HEK293 (cell line): ENCODE results near the gene E2F4.

ENCODE experiments used
- IKZF3 ChIP-seq: fragments of 450-650 bp; IDR thresholded peaks from 2 replicates; pipeline ENCODE4 v1.5.0; 2018; ENCODE audit warnings: missing biosample characterization, mild to moderate bottlenecking, missing genetic modification characterization, moderate library complexity
- MEIS1 ChIP-seq: sonication (generic); formaldehyde crosslinking; IDR thresholded peaks from 2 replicates; pipeline ENCODE4 v1.8.1; 2022; ENCODE audit warnings: missing genetic modification reagents, mild to moderate bottlenecking, borderline replicate concordance
- SCRT1 ChIP-seq: fragments of 450-650 bp; formaldehyde crosslinking; IDR thresholded peaks from 2 replicates; pipeline ENCODE4 v1.5.1; 2016; ENCODE audit warnings: missing biosample characterization, missing genetic modification characterization, borderline replicate concordance
- SETDB1 ChIP-seq: IDR thresholded peaks from one replicate; pipeline ENCODE4 v1.6.1; 2017; ENCODE audit warnings: mild to moderate bottlenecking, low read length, moderate library complexity, mixed read lengths; ENCODE audit not compliant: insufficient read length
- SP3 ChIP-seq: fragments of 450-650 bp; formaldehyde crosslinking; IDR thresholded peaks from 2 replicates; pipeline ENCODE4 v1.5.1; 2016; ENCODE audit warnings: missing biosample characterization, missing genetic modification characterization
- ZBTB26 ChIP-seq: fragments of 450-650 bp; formaldehyde crosslinking; optimal IDR thresholded peaks from 2 replicates; pipeline ENCODE3; 2016; ENCODE audit warnings: missing biosample characterization, mild to moderate bottlenecking, missing genetic modification characterization
- ZFP37 ChIP-seq: fragments of 450-650 bp; formaldehyde crosslinking; IDR thresholded peaks from 2 replicates; pipeline ENCODE4 v1.5.1; 2016; ENCODE audit warnings: missing biosample characterization, missing genetic modification characterization
- ZNF112 ChIP-seq: fragments of 450-650 bp; formaldehyde crosslinking; IDR thresholded peaks from 2 replicates; pipeline ENCODE4 v1.5.0; 2017; ENCODE audit warnings: missing biosample characterization, missing genetic modification characterization
- ZNF169 ChIP-seq: fragments of 450-650 bp; formaldehyde crosslinking; IDR thresholded peaks from 2 replicates; pipeline ENCODE4 v1.5.1; 2016; ENCODE audit warnings: missing biosample characterization, missing genetic modification characterization
- ZNF184 ChIP-seq: fragments of 450-650 bp; IDR thresholded peaks from 2 replicates; pipeline ENCODE4 v1.5.1; 2018; ENCODE audit warnings: missing biosample characterization, mild to moderate bottlenecking, missing genetic modification characterization
- ZNF202 ChIP-seq: fragments of 450-650 bp; formaldehyde crosslinking; IDR thresholded peaks from 2 replicates; pipeline ENCODE4 v1.5.1; 2016; ENCODE audit warnings: missing biosample characterization, missing genetic modification characterization, borderline replicate concordance
- ZNF248 ChIP-seq: fragments of 450-650 bp; formaldehyde crosslinking; IDR thresholded peaks from 2 replicates; pipeline ENCODE4 v1.5.1; 2017; ENCODE audit warnings: missing biosample characterization, missing genetic modification characterization
- ZNF324 ChIP-seq: fragments of 450-650 bp; formaldehyde crosslinking; IDR thresholded peaks from 2 replicates; pipeline ENCODE4 v1.5.1; 2016; ENCODE audit warnings: missing biosample characterization, missing genetic modification characterization
- ZNF354C ChIP-seq: fragments of 450-650 bp; formaldehyde crosslinking; IDR thresholded peaks from 2 replicates; pipeline ENCODE4 v1.5.1; 2016; ENCODE audit warnings: missing biosample characterization, missing genetic modification characterization, low read depth, borderline replicate concordance
- ZNF416 ChIP-seq: fragments of 450-650 bp; formaldehyde crosslinking; IDR thresholded peaks from 2 replicates; pipeline ENCODE4 v1.5.1; 2016; ENCODE audit warnings: missing biosample characterization, missing genetic modification characterization
- ZNF433 ChIP-seq: fragments of 450-650 bp; formaldehyde crosslinking; IDR thresholded peaks from 2 replicates; pipeline ENCODE4 v1.5.1; 2016; ENCODE audit warnings: missing biosample characterization, missing genetic modification characterization, low read depth
- ZNF449 ChIP-seq: fragments of 450-650 bp; formaldehyde crosslinking; IDR thresholded peaks from 2 replicates; pipeline ENCODE4 v1.5.1; 2017; ENCODE audit warnings: missing biosample characterization, mild to moderate bottlenecking, missing genetic modification characterization, moderate library complexity
- ZNF560 ChIP-seq: fragments of 450-650 bp; formaldehyde crosslinking; IDR thresholded peaks from 2 replicates; pipeline ENCODE4 v1.5.1; 2017; ENCODE audit warnings: missing biosample characterization, missing genetic modification characterization, borderline replicate concordance
- ZNF561 ChIP-seq: fragments of 450-650 bp; IDR thresholded peaks from 2 replicates; pipeline ENCODE4 v1.5.1; 2018; ENCODE audit warnings: missing biosample characterization, missing genetic modification characterization, borderline replicate concordance
- ZNF585B ChIP-seq: fragments of 450-650 bp; formaldehyde crosslinking; IDR thresholded peaks from 2 replicates; pipeline ENCODE4 v1.5.1; 2016; ENCODE audit warnings: missing biosample characterization, missing genetic modification characterization
- ZNF629 ChIP-seq: fragments of 450-650 bp; formaldehyde crosslinking; IDR thresholded peaks from 2 replicates; pipeline ENCODE4 v1.5.1; 2017; ENCODE audit warnings: missing biosample characterization, missing genetic modification characterization
- ZNF658 ChIP-seq: fragments of 450-650 bp; formaldehyde crosslinking; IDR thresholded peaks from 2 replicates; pipeline ENCODE4; 2016; ENCODE audit warnings: missing biosample characterization, missing genetic modification characterization
- ZNF704 ChIP-seq: fragments of 450-650 bp; formaldehyde crosslinking; IDR thresholded peaks from 2 replicates; pipeline ENCODE4 v1.5.1; 2016; ENCODE audit warnings: missing biosample characterization, missing genetic modification characterization
- ZNF747 ChIP-seq: fragments of 450-650 bp; formaldehyde crosslinking; IDR thresholded peaks from 2 replicates; pipeline ENCODE4 v1.5.1; 2016; ENCODE audit warnings: missing biosample characterization, missing genetic modification characterization
- ZNF768 ChIP-seq: fragments of 450-650 bp; formaldehyde crosslinking; IDR thresholded peaks from 2 replicates; pipeline ENCODE4 v1.5.1; 2018; ENCODE audit warnings: missing biosample characterization, mild to moderate bottlenecking, missing genetic modification characterization
- ZSCAN18 ChIP-seq: fragments of 450-650 bp; formaldehyde crosslinking; IDR thresholded peaks from 2 replicates; pipeline ENCODE4 v1.5.1; 2016; ENCODE audit warnings: missing biosample characterization, missing genetic modification characterization

E2F4 gene

GRCh38 chr16:67150833-67151396, 41.0 kb upstream of the E2F4 start, which contains the start of gene B3GNT9 (continued):
- TF ChIP-seq ZNF629 (tag by site-specific recombination) (no peak), ZNF747 (tag by site-specific recombination) (no peak), SP3 (tag by site-specific recombination) (no peak), ZNF585B (tag by site-specific recombination) (no peak), ZNF184 (tag by site-specific recombination) (no peak), ZNF169 (no peak), ZSCAN18 (tag by site-specific recombination) (no peak), ZNF416 (no peak), ZNF561 (no peak), ZNF324 (tag by site-specific recombination) (no peak), SETDB1 (no peak), SCRT1 (no peak), ZNF560 (tag by site-specific recombination) (no peak), ZNF658 (no peak), ZFP37 (no peak), ZNF768 (no peak), ZNF354C (tag by site-specific recombination) (no peak), ZBTB26 (tag by site-specific recombination) (peak; percentile 51), ZNF704 (tag by site-specific recombination) (0 out of 2 replicates have a peak, but pooled peaks have one; percentile 40), ZNF433 (tag by site-specific recombination) (no peak), ZNF112 (tag by site-specific recombination) (no peak), ZNF248 (tag by site-specific recombination) (no peak), ZNF202 (tag by site-specific recombination) (no peak), IKZF3 (tag by site-specific recombination) (peak; percentile 28; the same call in 1 of the 2 replicates), MEIS1 (CRISPR knock-in tag) (no peak), ZNF449 (tag by site-specific recombination) (no peak)
